Fibroblast of lung (primary cell): Measurements from ENCODE around the gene ZNF385B. TPM values are rescaled to one million over a fixed set of nuclear protein-coding genes. Genes with fewer than 3 reads are reported as not detected.

Experiments
- DNase-seq, 2 donors: peaks; one replicate each; pipeline versions ENCODE4 v3.0.0 to v3.0.0-alpha.2; 2010; ENCODE audit warnings: low read depth in 2 of 2
- H2AFZ ChIP-seq: 2 replicates; pipeline ENCODE4 v1.5.1; 2012; ENCODE audit warnings: low read length, control low read depth, inconsistent platforms
- H3K27ac ChIP-seq: 2 replicates; pipeline ENCODE4 v1.5.1; 2011; ENCODE audit warnings: low read length, control low read depth; ENCODE audit not compliant: insufficient read depth
- H3K27me3 ChIP-seq: 2 replicates; pipeline ENCODE4 v1.5.1; 2011; ENCODE audit warnings: mild to moderate bottlenecking, low read length; ENCODE audit not compliant: control insufficient read depth, insufficient read depth
- H3K36me3 ChIP-seq: 2 replicates; pipeline ENCODE4 v1.5.1; 2011; ENCODE audit warnings: low read length; ENCODE audit not compliant: control insufficient read depth, insufficient read depth
- H3K4me1 ChIP-seq: 2 replicates; pipeline ENCODE4 v1.5.1; 2011; ENCODE audit warnings: low read length; ENCODE audit not compliant: control insufficient read depth, insufficient read depth; ENCODE audit errors: extremely low read depth
- H3K4me2 ChIP-seq: 2 replicates; pipeline ENCODE4 v1.5.1; 2011; ENCODE audit warnings: low read length, control low read depth; ENCODE audit not compliant: insufficient read depth; ENCODE audit errors: extremely low read depth
- H3K4me3 ChIP-seq, 4 experiments: fragments of 200-600 bp in 1 of 4; sonication (generic) in 1 of 4; replicated peaks in 1 of 4; 2 replicates each; pipeline ENCODE4 v1.5.1; 2011 to 2016; ENCODE audit warnings: low read length in 4 of 4, low read depth in 3 of 4, mild to moderate bottlenecking in 3 of 4, control low read depth in 2 of 4, inconsistent platforms in 1 of 4, mixed read lengths in 1 of 4; ENCODE audit not compliant: insufficient read depth in 1 of 4; ENCODE audit errors: control extremely low read depth in 1 of 4
- H3K79me2 ChIP-seq: 2 replicates; pipeline ENCODE4 v1.5.1; 2012; ENCODE audit warnings: mild to moderate bottlenecking, low read length, inconsistent platforms; ENCODE audit not compliant: control insufficient read depth, insufficient read depth
- H3K9ac ChIP-seq: 2 replicates; pipeline ENCODE4 v1.5.1; 2011; ENCODE audit warnings: mild to moderate bottlenecking, low read length, control low read depth; ENCODE audit not compliant: insufficient read depth
- H3K9me3 ChIP-seq: 2 replicates; pipeline ENCODE4 v1.5.1; 2012; ENCODE audit warnings: low read depth, low read length; ENCODE audit not compliant: control insufficient read depth, insufficient read depth
- H4K20me1 ChIP-seq: 2 replicates; pipeline ENCODE4 v1.5.1; 2011; ENCODE audit warnings: low read length; ENCODE audit not compliant: control insufficient read depth, insufficient read depth; ENCODE audit errors: extremely low read depth
- EZH2 ChIP-seq: IDR thresholded peaks from 2 replicates; pipeline ENCODE4 v1.5.1; 2012; ENCODE audit warnings: low read length, control low read depth, mild to moderate bottlenecking; ENCODE audit errors: missing control alignments
- polyA plus RNA-seq, 2 donors: library from polyadenylated mRNA; depleted of rRNA in 1 of 2; stranded (reverse) in 1 of 2; unstranded in 1 of 2; fragments of >200 nt; gene quantifications; 2 replicates each; pipeline ENCODE4 v1.2.1, GENCODE V29; 2011 to 2012; ENCODE audit warnings: missing spikeins in 1 of 2
- total RNA-seq: library from RNA; depleted of rRNA; stranded (reverse); fragments of >200 nt; gene quantifications from 2 replicates; pipeline ENCODE4 v1.2.1, GENCODE V29; 2014
- TF ChIP-seq, protein P1 (sequence below), 2 donors: IDR thresholded peaks in 1 of 2; conservative IDR thresholded peaks in 1 of 2; 1 replicate in 1 of 2; 2 replicates in 1 of 2; pipeline ENCODE4 v1.5.1; 2011 to 2012; ENCODE audit warnings: low read length in 2 of 2, control low read depth in 1 of 2, inconsistent platforms in 1 of 2, low read depth in 1 of 2, mild to moderate bottlenecking in 1 of 2

Gene ZNF385B
- total and polyA plus RNA-seq, 2 donors (not counting 1 experiment from before 2014, with no cell fraction given) = 0.06 TPM; not detected in 1

DNA sequence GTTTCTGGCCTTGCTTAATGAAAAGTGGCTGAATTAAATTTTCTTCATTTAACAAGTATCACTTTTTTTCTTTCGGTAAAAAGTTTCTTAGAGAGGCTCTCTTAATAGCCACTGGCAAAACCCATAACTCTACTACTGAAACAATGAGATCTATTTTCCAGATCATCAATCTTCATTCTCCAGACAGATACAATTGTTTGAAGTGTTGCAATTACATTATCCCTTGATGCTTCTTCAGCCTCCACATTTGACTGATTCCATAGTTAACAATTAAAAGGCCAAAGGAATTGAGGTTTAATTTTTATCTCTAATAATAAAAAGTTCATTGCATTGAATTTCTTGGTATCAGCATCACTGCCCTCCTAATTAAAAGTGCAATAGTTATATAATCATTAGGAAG is 176.3 kb downstream of the ZNF385B start:
- no peaks in the 10 kb centered on the region for H4K20me1 ChIP-seq
- no peak overlapping the region for H3K9ac ChIP-seq
- H2AFZ ChIP-seq = no peak overlapping the region
- H3K27ac ChIP-seq = no peak overlapping the region
- H3K4me2 ChIP-seq = no peak overlapping the region
- H3K9me3 ChIP-seq = no peaks in the 10 kb centered on the region
- no peak overlapping the region for H3K4me3 ChIP-seq
- TF ChIP-seq, protein P1, sequence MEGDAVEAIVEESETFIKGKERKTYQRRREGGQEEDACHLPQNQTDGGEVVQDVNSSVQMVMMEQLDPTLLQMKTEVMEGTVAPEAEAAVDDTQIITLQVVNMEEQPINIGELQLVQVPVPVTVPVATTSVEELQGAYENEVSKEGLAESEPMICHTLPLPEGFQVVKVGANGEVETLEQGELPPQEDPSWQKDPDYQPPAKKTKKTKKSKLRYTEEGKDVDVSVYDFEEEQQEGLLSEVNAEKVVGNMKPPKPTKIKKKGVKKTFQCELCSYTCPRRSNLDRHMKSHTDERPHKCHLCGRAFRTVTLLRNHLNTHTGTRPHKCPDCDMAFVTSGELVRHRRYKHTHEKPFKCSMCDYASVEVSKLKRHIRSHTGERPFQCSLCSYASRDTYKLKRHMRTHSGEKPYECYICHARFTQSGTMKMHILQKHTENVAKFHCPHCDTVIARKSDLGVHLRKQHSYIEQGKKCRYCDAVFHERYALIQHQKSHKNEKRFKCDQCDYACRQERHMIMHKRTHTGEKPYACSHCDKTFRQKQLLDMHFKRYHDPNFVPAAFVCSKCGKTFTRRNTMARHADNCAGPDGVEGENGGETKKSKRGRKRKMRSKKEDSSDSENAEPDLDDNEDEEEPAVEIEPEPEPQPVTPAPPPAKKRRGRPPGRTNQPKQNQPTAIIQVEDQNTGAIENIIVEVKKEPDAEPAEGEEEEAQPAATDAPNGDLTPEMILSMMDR (conservative IDR thresholded peaks at IDR 0.05 in 1 of 2, IDR thresholded peaks at IDR 0.05 in 1 of 2; ENCODE audit: low read depth in 1 of 2, low read length in 2 of 2) = no peak
- TF ChIP-seq EZH2 = no peak
- H3K36me3 ChIP-seq = no peaks in the 10 kb centered on the region
- H3K4me1 ChIP-seq = no peaks in the 10 kb centered on the region
- no peak for DNase-seq
- no peaks in the 10 kb centered on the region for H3K27me3 ChIP-seq
- no peaks in the 10 kb centered on the region for H3K79me2 ChIP-seq

DNA sequence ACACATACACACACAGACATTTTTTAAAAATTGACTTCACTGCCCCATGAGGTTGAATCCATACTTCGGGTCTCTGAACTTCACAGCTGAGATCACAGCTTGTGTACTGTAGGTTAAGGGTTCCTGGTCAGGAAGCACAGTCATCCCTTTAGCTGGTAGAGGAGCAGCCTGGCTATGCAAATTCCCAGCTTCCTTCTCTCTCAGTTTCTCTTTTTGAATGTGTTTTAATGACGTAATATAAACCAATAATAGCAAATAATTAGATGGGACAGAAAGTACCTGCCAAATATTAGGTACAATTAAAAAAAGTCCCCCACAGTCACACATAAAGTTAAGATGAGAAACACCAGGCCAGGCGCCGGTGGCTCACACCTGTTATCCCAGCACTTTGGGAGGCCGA is 178.7 kb downstream of the ZNF385B start:
- Histone ChIP-seq H3K4me2 (no peak overlapping the region), H3K4me3 (no peak overlapping the region), H4K20me1 (no peaks in the 10 kb centered on the region), H3K27me3 (no peaks in the 10 kb centered on the region), H3K79me2 (no peaks in the 10 kb centered on the region), H3K4me1 (no peaks in the 10 kb centered on the region), H3K27ac (no peak overlapping the region), H3K9ac (no peak overlapping the region), H3K36me3 (no peaks in the 10 kb centered on the region), H2AFZ (no peak overlapping the region), H3K9me3 (no peaks in the 10 kb centered on the region)
- TF ChIP-seq EZH2 = no peak
- TF ChIP-seq, protein P1 (conservative IDR thresholded peaks at IDR 0.05 in 1 of 2, IDR thresholded peaks at IDR 0.05 in 1 of 2; ENCODE audit: low read depth in 1 of 2, low read length in 2 of 2) = no peak
- DNase-seq = no peak

DNA sequence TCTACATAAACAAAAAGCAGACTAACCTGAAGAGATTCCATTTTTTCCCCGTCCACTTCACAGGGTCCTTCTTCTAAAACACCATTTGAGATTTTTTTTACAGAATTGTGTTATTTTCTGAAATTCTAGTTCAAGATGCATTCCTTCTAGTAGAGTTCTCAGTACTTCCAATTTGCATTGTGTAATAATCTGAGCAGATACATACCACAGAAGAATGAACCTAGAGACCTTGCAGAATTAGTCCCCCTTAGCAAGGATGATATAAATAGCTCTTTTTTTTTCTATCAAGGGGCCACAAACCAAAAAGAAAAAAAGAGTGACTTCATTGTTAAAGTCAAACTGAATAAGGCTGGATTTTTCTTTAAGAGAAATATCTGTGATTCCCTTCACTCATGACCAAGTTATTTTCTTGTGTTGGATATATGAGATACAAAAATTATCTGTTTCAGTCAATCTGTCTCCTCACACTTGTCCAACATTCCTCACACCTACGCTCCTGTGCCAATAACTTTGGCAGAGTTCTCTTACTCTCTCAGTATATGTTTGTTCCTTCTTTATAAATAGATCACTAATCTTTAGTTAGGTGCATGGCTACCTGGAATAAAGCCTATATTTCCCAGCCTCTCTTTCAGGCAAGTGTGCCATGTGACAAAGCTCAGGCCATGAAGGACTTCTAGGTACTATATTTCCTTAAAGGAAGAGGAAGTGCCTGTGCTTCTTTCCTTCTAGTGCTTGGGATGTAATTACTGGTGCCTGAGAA is 183.5 kb downstream of the ZNF385B start:
- Histone ChIP-seq H4K20me1 (no peaks in the 10 kb centered on the region), H3K4me1 (no peaks in the 10 kb centered on the region), H3K9ac (no peak overlapping the region), H3K4me3 (no peak overlapping the region), H3K79me2 (no peaks in the 10 kb centered on the region), H3K36me3 (no peaks in the 10 kb centered on the region), H3K9me3 (no peaks in the 10 kb centered on the region), H2AFZ (no peak overlapping the region), H3K27ac (no peak overlapping the region), H3K27me3 (no peaks in the 10 kb centered on the region), H3K4me2 (no peak overlapping the region)
- TF ChIP-seq, protein P1 (conservative IDR thresholded peaks at IDR 0.05 in 1 of 2, IDR thresholded peaks at IDR 0.05 in 1 of 2; ENCODE audit: low read depth in 1 of 2, low read length in 2 of 2) = no peak
- no peak for TF ChIP-seq EZH2
- no peak for DNase-seq
